ENCODE measurements around the gene PRR35.

Gene PRR35

GRCh38 chr16:586645-587590 is 26.7 kb downstream of the PRR35 start:
- Histone ChIP-seq H3K27ac (no peak overlapping the region), H3K4me3 (ENCODE audit: low read depth, low read length) (no peak overlapping the region), H2AFZ (no peak overlapping the region), H3K79me2 (peaks cover 4% of the 10 kb centered on the region), H3K9ac (no peak overlapping the region), H3K4me1 (peaks cover 22% of the 10 kb centered on the region), H3K36me3 (ENCODE audit: control insufficient read depth, insufficient read depth, low read length) (no peaks in the 10 kb centered on the region), H3K4me2 (ENCODE audit: low read length) (no peak overlapping the region), H3K9me3 (ENCODE audit: control insufficient read depth, low read length) (no peaks in the 10 kb centered on the region), H3K27me3 (ENCODE audit: control insufficient read depth, insufficient read depth, low read length) (no peaks in the 10 kb centered on the region)
- no peak for TF ChIP-seq CTCF (IDR thresholded peaks at IDR 0.05)

GRCh38 chr16:588639-588888 is 28.4 kb downstream of the PRR35 start:
- Histone ChIP-seq H3K4me2 (ENCODE audit: low read length) (peak overlapping the region; percentile 62), H3K27me3 (ENCODE audit: control insufficient read depth, insufficient read depth, low read length) (no peaks in the 10 kb centered on the region), H3K9ac (peak overlapping the region; percentile 11), H3K79me2 (peaks cover 11% of the 10 kb centered on the region), H3K4me1 (peaks cover 32% of the 10 kb centered on the region), H3K27ac (peak overlapping the region; percentile 56), H2AFZ (peak overlapping the region; percentile 91), H3K4me3 (ENCODE audit: low read depth, low read length) (peak overlapping the region; percentile 94), H3K9me3 (ENCODE audit: control insufficient read depth, low read length) (no peaks in the 10 kb centered on the region), H3K36me3 (ENCODE audit: control insufficient read depth, insufficient read depth, low read length) (no peaks in the 10 kb centered on the region)
- TF ChIP-seq CTCF (IDR thresholded peaks at IDR 0.05) = no peak

- peak overlapping the region; percentile 94 for H3K4me3 ChIP-seq (ENCODE audit: low read depth, low read length)
- peak overlapping the region; percentile 62 for H3K4me2 ChIP-seq (ENCODE audit: low read length)
- no peak for TF ChIP-seq CTCF (IDR thresholded peaks at IDR 0.05)
- H2AFZ ChIP-seq = peak overlapping the region; percentile 91
- H3K9me3 ChIP-seq (ENCODE audit: control insufficient read depth, low read length) = no peaks in the 10 kb centered on the region
- H3K9ac ChIP-seq = peak overlapping the region; percentile 58
- H3K4me1 ChIP-seq = peaks cover 34% of the 10 kb centered on the region
- H3K27me3 ChIP-seq (ENCODE audit: control insufficient read depth, insufficient read depth, low read length) = no peaks in the 10 kb centered on the region
- peak overlapping the region; percentile 95 for H3K27ac ChIP-seq
- peaks cover 11% of the 10 kb centered on the region for H3K79me2 ChIP-seq
- no peaks in the 10 kb centered on the region for H3K36me3 ChIP-seq (ENCODE audit: control insufficient read depth, insufficient read depth, low read length)
Observed at GRCh38 chr16:588889-589657, 28.9 kb downstream of the PRR35 start.

GRCh38 chr16:589658-590187 is 29.5 kb downstream of the PRR35 start, which contains the start of gene RAB40C:
Gene RAB40C (plus strand): TSS chr16:590066. CDS start chr16:590292, 226 bp downstream.
- peaks cover 34% of the 10 kb centered on the region for H3K4me1 ChIP-seq
- peak within 1 kb of the TSS; percentile 58 for H3K9ac ChIP-seq
- no peak for TF ChIP-seq CTCF (IDR thresholded peaks at IDR 0.05)

More at GRCh38 chr16:589658-590187, 29.5 kb downstream of the PRR35 start, which contains the start of gene RAB40C:
- H3K27me3 ChIP-seq (ENCODE audit: control insufficient read depth, insufficient read depth, low read length) = no peaks in the 10 kb centered on the region
- H3K36me3 ChIP-seq (ENCODE audit: control insufficient read depth, insufficient read depth, low read length) = no peaks in the 10 kb centered on the region
- H3K4me3 ChIP-seq (ENCODE audit: low read depth, low read length) = peak within 1 kb of the TSS; percentile 94
- peak within 1 kb of the TSS; percentile 79 for H3K4me2 ChIP-seq (ENCODE audit: low read length)
- H2AFZ ChIP-seq = peak within 1 kb of the TSS; percentile 91
- no peaks in the 10 kb centered on the region for H3K9me3 ChIP-seq (ENCODE audit: control insufficient read depth, low read length)
- peak within 1 kb of the TSS; percentile 95 for H3K27ac ChIP-seq
- peaks cover 11% of the 10 kb centered on the region for H3K79me2 ChIP-seq
